Non-pigmented ciliary epithelial cell (primary cell): ENCODE results near the gene CD209.

ENCODE experiments used
- DNase-seq: peaks from one replicate; pipeline ENCODE4 v3.0.0-alpha.2; 2010; ENCODE audit warnings: low read depth

Gene CD209

DNA sequence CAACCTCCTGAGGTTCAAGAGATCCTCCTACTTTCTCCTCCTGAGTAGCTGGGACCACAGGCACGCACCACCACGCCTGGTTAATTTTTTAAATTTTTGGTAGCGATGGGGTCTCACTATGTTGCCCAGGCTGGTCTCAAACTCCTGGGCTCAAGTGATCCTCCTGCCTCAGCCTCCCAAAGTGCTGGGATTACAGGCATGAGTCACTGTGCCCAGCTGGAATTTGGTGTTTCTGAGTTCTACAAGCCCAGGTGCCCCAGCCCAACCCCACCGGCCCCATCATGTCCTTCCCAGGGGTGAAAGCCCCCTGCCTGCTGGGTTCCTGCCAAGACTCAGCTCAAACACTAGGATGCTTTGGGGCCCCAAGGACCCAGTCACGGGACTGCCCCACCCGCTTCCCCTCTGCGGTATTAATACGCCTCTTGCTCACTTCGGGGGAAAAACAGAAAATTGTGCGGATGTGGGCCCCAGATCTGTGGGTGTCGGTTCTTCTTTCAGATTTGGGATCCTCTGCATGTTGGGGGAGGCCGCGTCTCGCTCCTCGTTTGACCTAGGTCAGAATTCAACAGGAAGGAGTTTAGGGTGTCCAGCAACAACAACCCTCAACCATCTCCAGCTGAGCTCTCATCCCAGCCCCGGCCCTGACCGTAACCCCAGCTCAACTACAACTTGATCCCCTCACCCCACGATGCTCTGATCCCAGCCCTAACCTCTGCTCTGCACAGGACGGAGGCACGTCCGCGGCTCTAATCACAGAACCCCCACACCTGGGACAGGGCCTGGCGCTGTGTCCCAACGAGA is 41.7 kb downstream of the CD209 start:
- DNase-seq: no peak

DNA sequence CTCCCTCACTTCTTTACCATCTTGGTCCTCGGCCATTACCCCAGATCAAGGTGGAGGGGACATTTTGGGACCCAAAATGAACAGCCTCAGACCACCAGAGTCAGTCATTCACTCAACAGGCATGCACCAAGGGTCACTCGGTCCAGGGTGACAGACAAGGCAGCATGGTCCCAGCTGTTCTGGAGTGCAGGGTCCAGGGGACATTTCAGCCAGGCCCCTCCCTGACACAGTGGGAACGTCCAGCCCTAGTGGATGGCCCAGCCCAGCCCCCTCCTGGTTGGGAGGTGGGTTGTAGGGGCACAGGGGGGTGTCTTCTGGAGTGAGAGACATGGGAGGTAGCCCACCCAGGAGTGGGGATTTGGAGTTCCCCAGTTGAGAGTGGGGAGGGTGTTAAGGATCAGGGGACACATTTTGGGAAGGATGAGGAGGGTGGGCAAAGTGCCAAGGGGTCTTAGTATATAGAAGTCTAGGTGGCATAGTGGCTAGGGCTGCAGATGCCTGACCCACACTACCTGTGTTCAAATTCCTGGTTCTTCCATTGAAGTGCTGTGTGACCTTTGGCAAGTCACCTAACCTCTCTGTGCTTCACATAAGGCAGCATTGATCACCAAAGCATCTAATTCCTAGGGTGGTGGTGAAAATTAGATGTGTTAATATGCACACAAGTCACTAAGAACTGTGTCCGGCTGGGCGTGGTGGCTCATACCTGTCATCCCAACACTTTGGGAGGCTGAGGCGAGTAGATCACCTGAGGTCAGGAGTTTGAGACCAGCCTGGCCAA is 42.9 kb downstream of the CD209 start:
- DNase-seq: no peak

DNA sequence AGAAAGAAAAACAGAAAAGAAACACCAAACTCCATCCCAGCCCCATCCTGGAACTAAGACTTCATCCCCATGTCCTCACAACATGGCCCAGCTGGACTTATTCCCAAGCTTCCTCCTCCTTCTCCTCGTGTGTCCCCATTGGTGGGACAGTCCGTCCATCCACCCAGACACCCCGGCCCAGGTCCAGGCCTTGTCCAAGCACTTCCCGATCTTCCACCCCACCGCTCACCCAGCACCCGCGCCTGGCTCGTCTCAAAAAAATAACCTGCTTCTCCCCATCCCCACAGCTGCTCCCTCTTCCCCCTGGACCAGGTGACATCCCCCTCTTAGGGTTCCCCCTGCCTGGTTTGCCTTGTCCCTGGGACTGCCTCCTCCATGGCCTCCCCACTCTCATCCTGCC is 44.0 kb downstream of the CD209 start:
- no peak for DNase-seq

DNA sequence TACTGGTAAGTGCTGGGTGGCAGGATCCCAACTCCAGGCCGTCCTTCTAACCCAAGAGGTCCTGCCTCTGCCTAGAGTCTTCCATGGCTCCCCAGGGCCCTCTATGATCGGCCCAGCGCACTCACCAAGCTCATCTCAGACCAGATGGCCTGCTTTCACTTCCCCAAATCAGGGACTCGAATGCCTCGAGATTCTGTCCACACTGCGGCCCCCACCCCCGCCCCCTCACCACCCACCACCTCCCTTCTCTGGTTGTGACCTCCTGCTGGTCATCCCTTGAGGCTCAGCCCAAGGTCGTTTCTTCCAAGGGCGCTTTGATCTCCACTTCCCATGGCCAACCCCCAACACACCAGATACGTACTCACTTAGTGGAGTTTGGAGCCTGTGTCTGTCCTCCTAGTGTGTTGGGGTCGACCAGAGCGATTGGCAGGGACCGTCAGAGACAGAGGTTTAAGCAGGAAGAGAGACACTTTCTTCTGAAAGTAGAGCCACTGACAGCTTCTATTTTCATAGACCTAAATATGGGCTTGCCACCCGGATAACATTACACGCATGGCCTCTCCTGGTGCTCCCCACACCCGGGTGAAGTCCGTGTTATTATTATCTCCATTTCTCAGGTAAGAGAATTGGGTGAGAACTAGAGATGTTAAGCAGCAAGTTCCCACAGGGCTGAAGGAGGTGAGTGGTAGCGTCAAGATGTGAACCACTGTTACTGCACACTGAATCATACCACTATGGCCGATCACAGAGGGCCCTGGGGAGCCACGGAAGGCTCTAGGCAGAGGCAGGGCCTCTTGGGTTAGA is 45.5 kb downstream of the CD209 start, which contains the start of gene FCER2:
Gene FCER2 (minus strand): TSS at position 478 of the 804 bp plus-strand sequence. CDS start 2,371 bp downstream, outside the sequence.
- DNase-seq: no peak

DNA sequence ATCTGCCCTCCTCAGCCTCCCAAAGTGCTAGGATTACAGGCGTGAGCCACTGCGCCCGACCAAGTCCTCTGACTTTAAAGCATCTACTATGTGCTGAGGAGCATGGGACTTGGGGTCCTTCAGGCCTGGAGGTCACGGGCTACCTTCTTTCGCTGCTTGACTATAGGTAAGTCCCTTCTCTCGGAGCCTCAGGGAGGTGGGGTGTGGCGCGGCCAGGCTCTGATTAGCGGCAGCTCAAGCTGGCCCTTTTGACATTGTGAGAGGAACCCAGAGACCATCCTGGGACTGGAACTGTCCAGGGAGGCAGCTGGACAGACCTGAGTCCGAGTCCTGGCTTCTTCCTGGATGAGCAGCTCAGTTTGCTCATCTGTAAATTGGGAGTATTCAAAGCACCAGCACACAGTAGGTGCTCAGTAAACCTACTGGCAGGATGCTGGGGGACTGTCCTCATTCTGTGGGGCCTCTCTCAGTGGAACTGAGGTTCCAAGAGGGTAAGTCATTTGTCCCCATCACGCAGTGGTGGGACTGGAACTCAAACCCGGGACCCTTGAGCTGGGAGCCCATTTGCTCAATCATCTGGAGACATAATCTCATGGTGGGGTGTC is 46.2 kb downstream of the CD209 start:
- DNase-seq: no peak

DNA sequence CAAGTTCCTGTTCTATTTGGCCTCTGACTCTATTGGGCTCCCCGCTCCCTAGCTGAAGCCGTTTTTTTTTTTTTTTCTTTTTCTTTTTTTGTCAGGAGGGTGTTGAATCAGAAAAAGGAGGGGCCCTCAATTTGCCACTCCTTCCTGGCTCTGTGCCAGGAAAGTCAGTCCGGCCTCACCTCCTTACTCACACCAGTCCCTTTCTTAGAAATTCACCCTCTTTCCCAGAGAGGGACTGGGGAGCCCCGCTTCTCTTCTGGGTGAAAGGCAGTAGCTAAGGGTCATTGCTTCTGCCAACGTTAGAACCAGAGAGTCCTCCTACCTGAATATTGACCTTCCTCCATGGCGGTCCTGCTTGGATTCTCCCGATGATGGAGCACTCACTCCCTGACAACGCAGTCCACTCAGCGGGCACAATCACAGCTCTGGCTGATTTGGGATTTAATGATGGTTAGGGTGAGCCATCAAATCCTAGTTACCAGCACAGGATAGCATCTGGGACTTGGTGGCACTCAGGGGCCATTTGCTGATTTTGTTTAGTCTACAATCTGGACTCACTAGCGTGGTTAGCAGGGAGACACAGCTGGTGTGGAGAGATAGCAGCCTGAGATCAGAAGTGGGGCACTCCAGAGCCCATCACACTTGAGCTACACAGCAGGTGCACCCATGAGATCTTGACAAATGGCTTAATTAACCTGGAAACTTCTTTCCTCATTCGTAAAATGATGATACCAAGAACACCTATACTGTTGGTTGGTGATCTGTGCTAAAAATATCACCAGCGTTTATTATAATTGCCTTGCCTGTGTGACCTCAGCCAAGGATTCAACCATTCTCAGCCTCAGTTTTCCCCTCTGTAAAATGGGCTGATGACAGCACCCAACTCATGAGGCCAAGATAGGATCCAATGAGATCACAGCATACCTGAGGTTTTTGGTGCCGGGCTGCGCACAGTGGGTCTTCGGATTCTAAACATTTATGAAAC is 47.6 kb downstream of the CD209 start:
- no peak for DNase-seq

DNA sequence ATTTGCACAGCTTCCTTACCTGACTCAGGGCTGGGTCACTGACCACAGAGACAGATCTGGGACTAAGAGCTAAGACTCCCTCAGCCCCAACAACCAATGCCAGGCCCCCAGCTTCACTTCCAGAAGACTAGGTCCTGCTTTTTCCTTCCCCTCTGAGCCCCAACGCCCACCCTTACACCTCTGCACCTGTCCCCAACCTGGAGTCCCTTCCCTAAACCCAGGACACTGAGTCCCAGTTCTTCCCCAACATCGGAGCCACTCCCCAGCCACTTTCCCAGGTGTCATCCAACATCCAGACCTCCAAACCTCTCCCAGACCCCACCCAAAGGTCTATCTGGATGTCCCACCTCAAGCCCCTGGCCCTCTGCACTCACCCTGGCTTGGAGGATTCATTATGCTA is 48.3 kb downstream of the CD209 start:
- DNase-seq: no peak

DNA sequence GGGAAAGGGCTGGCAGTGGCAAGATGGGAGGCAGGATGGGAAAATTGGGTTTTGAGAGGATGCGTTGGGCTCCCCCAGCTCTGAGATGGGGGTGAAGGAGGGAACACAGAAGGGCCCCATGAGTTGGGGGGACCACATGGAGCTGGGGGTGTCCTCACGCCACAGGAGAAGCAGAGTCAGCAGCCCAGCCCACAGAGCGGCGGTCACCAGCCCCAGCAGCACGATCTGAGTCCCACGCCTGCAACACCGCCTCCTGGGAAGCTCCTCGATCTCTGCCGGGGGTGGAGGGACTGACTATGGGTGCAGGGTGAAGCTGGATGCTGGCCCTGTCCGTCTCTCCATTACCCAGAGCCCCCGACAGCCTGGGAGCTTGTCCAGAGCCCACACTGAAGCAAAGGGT is 48.8 kb downstream of the CD209 start:
- no peak for DNase-seq

DNA sequence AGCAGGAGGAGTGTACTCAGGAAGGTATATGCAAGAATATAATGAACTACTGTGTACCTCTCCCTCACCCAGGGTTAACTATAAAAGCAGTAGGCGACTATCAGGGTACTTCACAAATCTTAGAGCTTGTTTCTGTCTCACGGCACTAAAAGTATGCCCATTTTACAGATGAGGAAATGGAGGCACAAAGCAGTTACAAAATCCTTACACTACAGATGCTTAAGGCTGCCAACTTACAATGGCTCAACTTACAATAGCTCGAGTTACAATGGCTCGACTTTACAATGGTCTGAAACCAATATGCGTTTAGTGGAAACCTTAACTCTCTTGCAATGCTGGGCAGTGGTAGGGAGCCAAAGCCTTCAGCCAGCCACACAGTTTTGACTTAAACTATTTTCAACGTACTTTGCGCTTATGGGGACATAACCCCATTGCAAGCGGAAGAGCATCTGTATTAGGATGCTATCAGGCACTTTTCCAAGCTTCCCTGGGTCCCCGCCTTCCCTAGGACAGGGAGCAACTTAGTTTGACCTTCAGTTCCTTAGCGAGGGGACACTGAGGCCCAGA is 49.5 kb downstream of the CD209 start:
- no peak for DNase-seq

DNA sequence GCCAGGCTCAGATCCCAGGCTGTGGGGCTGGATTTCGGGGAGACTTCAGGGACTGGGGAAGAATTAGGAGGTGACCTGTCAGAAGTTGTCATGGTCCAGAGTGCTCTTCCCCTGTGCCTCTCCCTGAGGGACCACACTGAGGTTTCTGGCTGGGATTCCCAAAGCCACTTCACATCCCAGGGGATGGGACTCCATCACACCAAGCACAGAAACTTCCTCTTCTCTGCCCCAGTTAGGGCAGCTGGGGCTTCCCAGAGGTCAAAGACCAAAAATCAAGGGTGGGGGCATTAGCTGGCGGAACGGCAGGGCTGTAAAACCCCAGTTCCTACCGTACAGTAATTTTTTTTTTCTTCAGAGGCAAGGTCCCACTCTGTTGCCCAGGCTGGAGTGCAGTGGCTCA is 52.8 kb downstream of the CD209 start:
- no peak for DNase-seq

DNA sequence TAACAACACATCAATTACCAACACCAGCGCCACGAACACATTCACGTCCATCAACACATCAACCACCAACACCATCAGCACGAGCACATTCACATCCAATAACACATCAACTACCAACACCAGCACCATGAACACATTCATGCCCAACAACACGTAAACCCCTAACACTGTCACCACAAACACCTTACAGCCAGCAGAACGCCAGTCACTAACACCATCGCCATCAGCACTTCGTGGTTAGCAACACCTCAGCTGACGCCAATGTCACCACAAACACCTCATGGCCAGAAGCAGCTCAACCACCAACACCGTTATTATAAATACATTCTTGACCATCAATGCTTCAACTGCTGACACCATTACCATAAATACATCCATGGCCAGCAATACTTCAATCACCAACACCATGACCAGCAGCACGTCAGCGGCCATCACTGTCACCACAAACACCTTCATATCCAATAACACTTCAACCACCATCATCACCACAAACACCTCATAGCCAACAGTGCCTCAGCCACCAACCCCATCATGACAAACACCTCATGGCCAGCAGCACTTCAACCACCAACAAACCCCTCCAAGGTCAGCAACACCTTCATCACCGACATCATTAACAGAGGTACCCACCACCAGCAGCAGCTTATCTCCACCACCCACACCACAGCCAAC is 54.8 kb downstream of the CD209 start:
- DNase-seq: no peak

DNA sequence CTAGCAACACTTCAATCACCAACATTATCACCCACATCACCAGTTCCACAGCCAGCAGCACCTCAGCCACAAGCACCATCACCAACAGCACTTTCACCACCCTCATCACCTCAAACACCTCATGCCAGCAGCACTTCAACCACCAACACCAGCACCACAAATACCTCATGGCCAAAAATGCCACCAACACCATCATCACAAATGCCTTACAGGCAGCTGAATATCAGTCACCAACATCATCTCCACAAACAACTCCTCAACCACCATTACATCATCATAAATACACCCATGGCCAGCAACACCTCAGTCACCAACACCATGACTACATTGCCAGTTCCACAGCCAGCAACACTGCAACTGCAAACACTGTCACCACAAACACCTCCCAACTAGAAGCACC is 55.8 kb downstream of the CD209 start:
- no peak for DNase-seq

DNA sequence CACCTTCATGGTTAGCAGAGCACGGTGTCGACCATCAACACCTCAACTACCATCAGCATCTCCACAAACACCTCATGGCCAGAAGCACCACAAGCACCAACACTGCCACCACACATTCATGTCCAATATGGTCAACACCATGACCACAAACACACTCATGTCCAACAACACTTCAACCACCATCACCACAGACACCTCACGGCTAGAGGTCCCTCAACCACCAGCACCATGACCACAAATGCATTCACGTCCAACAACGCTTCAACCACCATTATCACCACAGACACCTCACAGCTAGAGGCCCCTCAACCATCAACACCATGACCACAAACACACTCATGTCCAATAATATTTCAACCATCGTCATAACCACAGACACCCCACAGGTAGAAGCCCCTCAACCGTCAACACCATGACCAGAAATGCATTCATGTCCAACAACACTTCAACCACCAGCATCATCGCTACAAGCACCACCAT is 56.5 kb downstream of the CD209 start:
- DNase-seq: no peak
